Activated CD4-positive, alpha-beta T cell treated with anti-CD3 and anti-CD28 coated beads for 4 hours (primary cell): Measurements from ENCODE around the gene MRPL10.

ENCODE experiments used
- DNase-seq, 2 donors: peaks; one replicate each; pipeline ENCODE4 v3.0.0-alpha.2; 2020

MRPL10 gene

GRCh38 chr17:47839071-47839470 is 7.7 kb upstream of the MRPL10 start:
- DNase-seq, result no peak

- DNase-seq, result no peak
Observed at GRCh38 chr17:47838636-47839035, 7.3 kb upstream of the MRPL10 start.

- no peak for DNase-seq
Observed at GRCh38 chr17:47837401-47838039, 6.2 kb upstream of the MRPL10 start.

- no peak for DNase-seq
Observed at GRCh38 chr17:47836601-47837000, 5.3 kb upstream of the MRPL10 start.

GRCh38 chr17:47834756-47835155 is 3.4 kb upstream of the MRPL10 start:
- DNase-seq, result no peak

- DNase-seq, result no peak
Observed at GRCh38 chr17:47831934-47832327, 590 bp upstream of the MRPL10 start.

GRCh38 chr17:47830396-47831002 is 842 bp downstream of the MRPL10 start:
- no peak for DNase-seq

GRCh38 chr17:47829870-47830269 is 1.5 kb downstream of the MRPL10 start:
- peak in 1 of 2 donors; percentile 21 for DNase-seq

GRCh38 chr17:47823519-47823918 is 7.8 kb downstream of the MRPL10 start:
- DNase-seq, result no peak

- no peak for DNase-seq
Observed at GRCh38 chr17:47822785-47823184, 8.6 kb downstream of the MRPL10 start.

- DNase-seq, result peak; percentile 72 to 73
Observed at GRCh38 chr17:47821424-47822391, 9.6 kb downstream of the MRPL10 start, which contains the start of gene OSBPL7. TSS of gene OSBPL7 (minus strand) at chr17:47821794. CDS start at chr17:47820278, 1,516 bp downstream.

- no peak for DNase-seq
Observed at GRCh38 chr17:47821031-47821423, 10.3 kb downstream of the MRPL10 start.

- DNase-seq, result no peak
Observed at GRCh38 chr17:47820033-47820789, 11.1 kb downstream of the MRPL10 start.

GRCh38 chr17:47819475-47819874 is 11.9 kb downstream of the MRPL10 start:
- no peak for DNase-seq

GRCh38 chr17:47818002-47818695 is 13.2 kb downstream of the MRPL10 start:
- no peak for DNase-seq

- no peak for DNase-seq
Observed at GRCh38 chr17:47816947-47817346, 14.4 kb downstream of the MRPL10 start.

- no peak for DNase-seq
Observed at GRCh38 chr17:47816111-47816735, 15.1 kb downstream of the MRPL10 start.

- no peak for DNase-seq
Observed at GRCh38 chr17:47815106-47815918, 16.0 kb downstream of the MRPL10 start.

GRCh38 chr17:47813512-47814031 is 17.8 kb downstream of the MRPL10 start:
- DNase-seq, result no peak

- no peak for DNase-seq
Observed at GRCh38 chr17:47813077-47813476, 18.3 kb downstream of the MRPL10 start.
